Measurements from ENCODE around the gene ZC3H12C. TPM values are rescaled to one million over a fixed set of nuclear protein-coding genes. Genes with fewer than 3 reads are reported as not detected.

The ZC3H12C gene
- total and polyA plus RNA-seq, 10 of the 15 experiments (the other 5 are each of a cell fraction or from before 2014, with no cell fraction given) = 0.31 to 31.0 (median 3.7) TPM

- no peak for TF ChIP-seq HSF1 (IDR thresholded peaks at IDR 0.05; ENCODE audit: low read depth, low read length)
- no peak for TF ChIP-seq SRF (IDR thresholded peaks at IDR 0.05; ENCODE audit: low read depth in 2 of 2, low read length in 2 of 2)
Measured at GRCh38 chr11:110200241-110200640, 107.0 kb downstream of the ZC3H12C start (continued).

GRCh38 chr11:110200836-110201235, 107.6 kb downstream of the ZC3H12C start:
- H3K36me3 ChIP-seq (ENCODE audit: control insufficient read depth in 2 of 2, insufficient read depth in 2 of 2, low read length in 1 of 2) = no peaks in the 10 kb centered on the region
- POLR2A ChIA-PET = interaction anchor here (0.6 to 1.6 kb wide), 5 partner anchors 174 to 232 kb away, joined by 3 to 4 read pairs (median 4); no protein-coding TSS in a partner anchor
- RAD21 ChIA-PET (ENCODE audit: unreplicated experiment) = interaction anchor here (0.6 to 4.9 kb wide), 32 partner anchors 15 to 1027 kb away, joined by 3 to 58 read pairs (median 5); partner anchors contain the start of gene RDX
- H4K20me1 ChIP-seq (ENCODE audit: control insufficient read depth, insufficient read depth) = no peaks in the 10 kb centered on the region
- H3K27ac ChIP-seq (ENCODE audit: control insufficient read depth, insufficient read depth) = no peak overlapping the region
- no peak overlapping the region for H2AFZ ChIP-seq (ENCODE audit: control insufficient read depth, low read depth, low read length)
- no peak overlapping the region for H3K4me3 ChIP-seq
- no peak for ATAC-seq
- no peaks in the 10 kb centered on the region for H3K27me3 ChIP-seq (replicated peaks in 1 of 2; ENCODE audit: control insufficient read depth in 2 of 2, insufficient read depth in 2 of 2, low read length in 1 of 2)
- intact Hi-C loops (cut with micrococcal nuclease; ENCODE audit: unreplicated experiment) (loop anchor here (1.0 kb wide), 3 partner anchors 175 to 255 kb away; no protein-coding TSS in a partner anchor), in situ Hi-C loops (cut with MboI) (loop anchor here (5.0 kb wide), 3 partner anchors 176 to 1031 kb away; no protein-coding TSS in a partner anchor)
- no peaks in the 10 kb centered on the region for H3K79me2 ChIP-seq (ENCODE audit: control insufficient read depth, insufficient read depth, low read length)
- FAIRE-seq = no peak
- H3K9ac ChIP-seq (ENCODE audit: control insufficient read depth, insufficient read depth, low read length) = no peak overlapping the region
- DNase-seq (ENCODE audit: low read depth, low spot score) = no peak
- no peaks in the 10 kb centered on the region for H3K4me1 ChIP-seq (ENCODE audit: control insufficient read depth, insufficient read depth, low read length)
- SMC1A ChIA-PET (ENCODE audit: uncharacterized antibody, unreplicated experiment) = interaction anchor here (0.9 to 9.5 kb wide), 44 partner anchors 13 to 1068 kb away, joined by 3 to 113 read pairs (median 4); partner anchors contain the start of gene FDX1
- no peak for TF ChIP-seq CTCF (IDR thresholded peaks at IDR 0.05 in 2 of 3, conservative IDR thresholded peaks at IDR 0.05 in 1 of 3; ENCODE audit: control insufficient read depth in 2 of 3, extremely low read depth in 1 of 3, insufficient read depth in 1 of 3, low read depth in 3 of 3, low read length in 3 of 3)
- TF ChIP-seq EGR1 (IDR thresholded peaks at IDR 0.05; ENCODE audit: borderline replicate concordance in 1 of 2, low read depth in 2 of 2, low read length in 2 of 2) = no peak
- BruUV-seq (replicated peaks) = no TSS peak
- 89% methylated on average over 7 of the region's 10 CpGs for WGBS (ENCODE audit: insufficient coverage, insufficient replicate concordance, low lambda C conversion rate, missing lambda C conversion rate)
- CTCF ChIA-PET = interaction anchor here (0.6 to 9.5 kb wide), 45 partner anchors 9 to 1244 kb away, joined by 3 to 178 read pairs (median 4); no protein-coding TSS in a partner anchor
- H3K9me3 ChIP-seq (replicated peaks; ENCODE audit: control insufficient read depth, insufficient read depth, low read length) = no peaks in the 10 kb centered on the region
- no peak overlapping the region for H3K4me2 ChIP-seq (ENCODE audit: control insufficient read depth, insufficient read depth)
